ENCODE results near the gene CDH8.

The CDH8 gene

GRCh38 chr16:62029947-62030346 is 6.3 kb downstream of the CDH8 start:
- DNase-seq (ENCODE audit: low spot score): no peak

GRCh38 chr16:62022688-62023087 is 13.6 kb downstream of the CDH8 start:
- DNase-seq (ENCODE audit: low spot score): no peak

- no peak for DNase-seq (ENCODE audit: low spot score)
These were observed 15.1 kb downstream of the CDH8 start for GRCh38 chr16:62021161-62021581.

GRCh38 chr16:62020681-62021080 is 15.6 kb downstream of the CDH8 start:
- no peak for DNase-seq (ENCODE audit: low spot score)

GRCh38 chr16:62019851-62020250 is 16.4 kb downstream of the CDH8 start:
- DNase-seq (ENCODE audit: low spot score): no peak

- no peak for DNase-seq (ENCODE audit: low spot score)
These were observed 17.8 kb downstream of the CDH8 start for GRCh38 chr16:62018301-62019060.

- no peak for DNase-seq (ENCODE audit: low spot score)
These were observed 21.8 kb downstream of the CDH8 start for GRCh38 chr16:62014319-62014923.

- DNase-seq (ENCODE audit: low spot score): no peak
These were observed 26.1 kb downstream of the CDH8 start for GRCh38 chr16:62010186-62010585.

GRCh38 chr16:61998460-61998859 is 37.8 kb downstream of the CDH8 start:
- DNase-seq (ENCODE audit: low spot score): no peak

GRCh38 chr16:61993108-61993507 is 43.1 kb downstream of the CDH8 start:
- no peak for DNase-seq (ENCODE audit: low spot score)

GRCh38 chr16:61987474-61988012 is 48.7 kb downstream of the CDH8 start:
- DNase-seq (ENCODE audit: low spot score): no peak

GRCh38 chr16:61969077-61969382 is 67.2 kb downstream of the CDH8 start:
- DNase-seq (ENCODE audit: low spot score): no peak

- DNase-seq (ENCODE audit: low spot score): no peak
These were observed 67.8 kb downstream of the CDH8 start for GRCh38 chr16:61968242-61969076.

GRCh38 chr16:61957075-61957855 is 79.0 kb downstream of the CDH8 start:
- DNase-seq (ENCODE audit: low spot score): no peak

GRCh38 chr16:61952841-61953240 is 83.4 kb downstream of the CDH8 start:
- no peak for DNase-seq (ENCODE audit: low spot score)

- DNase-seq (ENCODE audit: low spot score): no peak
These were observed 87.8 kb downstream of the CDH8 start for GRCh38 chr16:61948414-61948813.

GRCh38 chr16:61946019-61946418 is 90.2 kb downstream of the CDH8 start:
- no peak for DNase-seq (ENCODE audit: low spot score)

- no peak for DNase-seq (ENCODE audit: low spot score)
These were observed 90.7 kb downstream of the CDH8 start for GRCh38 chr16:61945511-61945910.

- no peak for DNase-seq (ENCODE audit: low spot score)
These were observed 92.2 kb downstream of the CDH8 start for GRCh38 chr16:61944004-61944403.

- no peak for DNase-seq (ENCODE audit: low spot score)
These were observed 95.6 kb downstream of the CDH8 start for GRCh38 chr16:61940611-61941010.

- DNase-seq (ENCODE audit: low spot score): no peak
These were observed 98.6 kb downstream of the CDH8 start for GRCh38 chr16:61937646-61938045.

- DNase-seq (ENCODE audit: low spot score): no peak
These were observed 99.7 kb downstream of the CDH8 start for GRCh38 chr16:61936522-61936921.
